Measurements from ENCODE around the gene ALK.

ALK gene

GRCh38 chr2:29525921-29526320, 395.5 kb downstream of the ALK start:
- DNase-seq = no peak

DNA sequence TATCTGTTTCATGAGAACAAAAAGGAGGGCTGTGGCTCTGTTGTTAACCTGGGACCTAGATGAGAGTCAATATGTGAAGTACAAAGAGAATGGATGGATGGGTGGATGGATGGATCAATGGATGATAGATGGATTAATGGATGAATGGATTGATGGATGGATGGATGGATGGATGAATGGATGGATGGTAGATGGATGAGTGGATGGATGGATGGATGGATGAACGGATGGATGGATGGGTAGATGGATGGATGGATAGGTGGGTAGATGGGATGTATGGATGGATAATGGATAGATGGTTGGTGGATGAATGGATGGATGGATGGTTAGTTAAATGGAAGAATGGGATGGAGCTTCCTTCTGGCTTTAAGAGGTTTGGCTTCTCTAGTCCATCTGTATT, 396.7 kb downstream of the ALK start:
- DNase-seq = no peak

- DNase-seq = no peak
Measured at GRCh38 chr2:29522951-29523669, 398.3 kb downstream of the ALK start.

DNA sequence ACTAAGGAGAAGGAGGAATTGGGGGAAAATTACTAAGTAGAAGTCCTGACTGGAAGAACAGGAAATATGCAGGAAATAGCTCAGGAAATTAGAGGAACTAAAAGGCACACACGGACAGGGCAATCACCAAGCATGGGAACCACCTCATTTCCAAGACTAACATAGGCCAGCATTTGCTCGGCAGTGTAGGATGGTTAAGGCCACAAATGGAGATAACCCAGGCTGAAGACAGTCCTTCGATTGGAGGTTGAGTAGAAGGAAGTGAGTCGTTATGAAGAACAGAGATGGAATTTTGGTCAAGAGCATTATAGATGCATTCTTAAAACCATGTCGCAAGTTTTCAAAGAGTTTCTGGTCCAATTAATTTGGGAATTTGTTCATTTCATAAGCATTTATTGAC, 401.4 kb downstream of the ALK start:
- no peak for DNase-seq

DNA sequence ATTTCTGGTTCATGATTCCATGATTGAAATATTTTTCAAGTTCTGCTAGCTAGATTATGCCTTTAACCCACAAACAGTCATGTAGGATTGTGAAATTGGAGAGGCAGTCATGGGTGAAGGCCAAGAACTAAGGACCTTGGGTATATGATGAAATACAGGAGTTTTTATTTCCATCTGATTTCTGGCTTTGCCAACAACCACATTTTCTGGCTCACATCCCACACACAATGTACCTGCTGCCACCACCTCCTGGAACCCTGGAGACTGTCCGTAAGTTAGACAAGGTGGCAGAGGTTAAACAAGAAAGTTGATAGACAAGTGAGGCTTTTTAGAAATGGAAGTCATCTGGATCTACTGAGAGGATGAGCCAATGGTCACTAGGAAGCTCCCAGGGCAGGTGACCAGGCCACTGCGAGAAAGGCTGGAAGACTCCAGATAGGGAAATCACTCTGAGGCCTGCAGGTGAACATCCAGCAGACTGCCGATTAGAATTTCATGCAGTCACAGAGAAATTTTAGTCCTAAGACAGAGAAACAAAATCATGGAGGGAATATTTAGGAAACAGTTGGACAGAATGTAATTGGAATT, 402.0 kb downstream of the ALK start:
- DNase-seq = no peak

- DNase-seq = no peak
Measured at GRCh38 chr2:29518646-29519337, 402.6 kb downstream of the ALK start.

GRCh38 chr2:29518010-29518409, 403.4 kb downstream of the ALK start:
- DNase-seq = no peak

GRCh38 chr2:29517413-29517812, 404.0 kb downstream of the ALK start:
- DNase-seq = no peak

- DNase-seq = no peak
Measured at GRCh38 chr2:29516767-29517166, 404.6 kb downstream of the ALK start.

- DNase-seq = no peak
Measured at GRCh38 chr2:29509878-29510277, 411.5 kb downstream of the ALK start.

DNA sequence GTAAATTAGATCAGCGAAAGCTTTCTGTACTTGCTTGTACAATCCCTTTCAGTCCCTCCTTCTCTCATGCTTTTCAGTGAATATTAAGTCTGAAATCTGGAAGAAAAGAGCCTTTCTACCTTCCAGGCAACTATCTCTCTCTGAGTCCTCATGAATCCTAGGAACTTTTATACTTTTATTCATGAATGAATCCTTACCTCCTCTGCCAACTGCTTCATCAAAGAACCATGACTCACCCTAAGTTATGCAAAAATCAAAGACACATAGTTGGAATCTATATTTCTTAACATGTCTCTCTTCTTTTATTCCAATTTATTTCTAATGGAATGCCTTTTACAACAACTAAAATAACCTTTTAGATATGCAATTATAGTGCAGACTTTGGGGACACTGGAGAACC, 412.0 kb downstream of the ALK start:
- DNase-seq = no peak

DNA sequence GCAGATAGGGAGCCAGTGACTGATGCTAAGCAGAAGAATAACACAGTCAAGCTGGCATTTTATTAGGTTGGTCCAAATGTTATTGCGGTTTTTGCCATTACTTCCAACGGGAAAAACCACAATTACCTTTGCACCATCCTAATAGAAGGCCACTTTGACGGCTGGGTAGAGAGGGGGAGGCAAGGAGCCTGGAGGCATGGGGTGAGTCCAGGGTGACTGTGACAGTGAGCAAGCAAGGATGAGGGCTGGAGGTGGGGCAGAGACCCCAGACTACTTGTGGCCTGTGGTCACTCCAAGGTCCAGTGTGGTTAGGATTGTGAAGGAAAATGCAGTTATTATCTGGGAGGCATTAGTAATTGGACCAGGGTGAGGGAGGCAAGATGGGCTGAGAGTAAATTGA, 416.6 kb downstream of the ALK start:
- DNase-seq = no peak

DNA sequence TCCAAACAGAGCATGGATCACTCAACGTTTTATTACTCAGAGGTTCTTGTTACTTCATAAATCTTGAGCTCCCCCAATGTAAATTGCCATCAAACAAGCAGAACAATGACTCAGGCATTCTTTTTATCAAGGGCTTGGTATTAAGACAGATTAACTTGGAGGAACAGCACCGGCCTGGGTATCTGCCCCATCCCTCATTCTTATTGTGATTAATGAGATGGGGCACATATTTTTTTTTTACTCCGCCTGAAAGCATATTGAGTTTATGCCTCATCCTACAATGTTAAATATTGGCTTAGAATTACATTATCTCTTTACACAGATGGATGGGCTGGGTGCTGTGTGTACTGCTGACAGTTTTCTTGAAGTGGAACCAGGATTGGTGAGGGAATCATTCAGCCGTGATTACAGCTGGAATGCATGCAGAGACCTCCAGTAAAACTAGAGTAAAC, 418.9 kb downstream of the ALK start:
- no peak for DNase-seq

GRCh38 chr2:29497375-29497774, 424.0 kb downstream of the ALK start:
- no peak for DNase-seq

DNA sequence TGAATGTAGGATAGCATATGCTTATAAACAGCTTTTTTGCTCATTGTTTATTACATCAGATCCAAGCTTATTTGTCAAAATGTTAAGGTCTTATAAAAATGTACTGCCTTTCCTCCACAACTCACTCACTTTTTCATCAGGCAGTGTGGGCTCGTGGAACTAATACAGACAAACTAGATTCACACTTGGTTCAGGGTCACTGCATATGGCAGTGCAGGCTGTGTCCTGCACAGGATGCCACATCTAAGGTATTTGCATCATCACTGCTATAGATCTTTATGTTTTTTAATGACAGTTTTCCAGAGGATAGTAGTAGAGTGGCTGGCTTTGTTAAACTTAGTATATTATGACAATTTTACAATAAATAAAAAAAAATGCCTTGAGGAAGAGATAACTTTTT, 425.2 kb downstream of the ALK start:
- no peak for DNase-seq

DNA sequence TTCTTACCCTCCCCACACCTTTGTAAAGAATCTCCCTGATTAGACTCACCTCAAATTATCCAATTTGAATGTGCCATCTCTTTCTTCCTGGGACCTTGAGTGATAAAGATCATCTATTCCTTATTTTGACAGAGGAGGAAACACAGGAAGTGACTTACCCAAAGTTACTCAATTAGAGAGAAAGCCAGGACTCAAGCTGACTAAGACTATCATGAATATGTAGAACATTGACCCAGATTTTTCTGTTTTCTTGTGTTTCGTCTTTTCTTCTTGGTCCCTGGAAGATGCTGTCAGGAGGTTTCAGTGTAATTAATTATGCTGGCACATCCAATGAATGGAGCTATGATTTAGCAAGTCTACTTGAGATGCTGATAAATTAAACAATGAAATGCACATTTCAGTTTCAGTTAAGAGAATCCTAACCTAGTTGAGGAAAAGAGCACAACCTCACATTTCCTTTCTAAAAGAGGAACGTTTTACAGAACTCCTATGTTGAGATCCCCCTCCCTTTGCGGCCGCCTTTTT, 425.8 kb downstream of the ALK start:
- no peak for DNase-seq

- DNase-seq = no peak
Measured at GRCh38 chr2:29495068-29495467, 426.3 kb downstream of the ALK start.

DNA sequence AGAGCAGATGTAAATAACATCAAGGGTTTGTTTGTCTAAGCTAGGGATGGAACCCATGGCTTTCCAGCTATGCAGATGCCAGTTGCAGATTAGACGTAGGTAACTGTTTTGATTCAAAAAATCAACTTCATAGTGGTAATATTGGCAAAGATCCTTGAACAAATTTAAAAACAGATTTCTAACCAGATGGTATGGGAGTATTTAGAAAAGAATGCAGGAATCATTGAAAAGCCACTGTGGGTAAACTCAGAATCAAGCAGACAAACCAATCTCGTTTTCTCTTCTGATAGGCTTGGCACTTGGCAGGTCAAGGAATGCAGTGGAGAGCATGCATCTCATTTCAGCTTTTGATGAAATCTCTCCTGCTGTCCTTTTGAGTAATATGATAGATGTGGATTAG, 428.7 kb downstream of the ALK start:
- no peak for DNase-seq

- DNase-seq = no peak
Measured at GRCh38 chr2:29490045-29490444, 431.3 kb downstream of the ALK start.

GRCh38 chr2:29489568-29489967, 431.8 kb downstream of the ALK start:
- no peak for DNase-seq

DNA sequence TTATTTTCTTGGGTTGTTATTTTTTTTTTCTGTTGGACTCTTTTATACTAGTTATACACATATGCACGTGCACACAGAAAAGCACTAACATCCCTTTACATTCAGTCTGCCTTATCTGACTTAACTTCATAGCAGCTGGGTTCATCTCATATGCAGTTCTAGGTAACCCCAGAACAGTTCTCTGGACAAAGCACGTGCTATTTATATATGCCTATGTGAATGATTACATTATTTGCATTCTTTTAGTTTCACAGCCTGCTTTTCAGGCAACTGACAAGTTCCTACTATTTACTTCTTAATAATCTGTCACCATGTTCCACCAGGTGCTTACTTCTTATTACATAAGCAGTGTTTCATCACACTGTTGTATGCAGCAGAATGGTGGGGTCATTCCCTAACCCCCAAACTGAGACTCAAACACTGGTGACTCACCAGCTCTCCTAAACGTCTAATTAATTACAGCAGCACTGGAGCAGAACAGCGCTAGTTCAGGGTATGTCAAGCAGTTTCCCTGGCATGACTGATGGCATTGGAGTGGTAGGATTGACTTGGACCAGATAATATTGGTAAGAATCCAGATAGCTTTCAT, 433.3 kb downstream of the ALK start:
- DNase-seq = no peak

GRCh38 chr2:29485631-29486030, 435.8 kb downstream of the ALK start:
- no peak for DNase-seq

DNA sequence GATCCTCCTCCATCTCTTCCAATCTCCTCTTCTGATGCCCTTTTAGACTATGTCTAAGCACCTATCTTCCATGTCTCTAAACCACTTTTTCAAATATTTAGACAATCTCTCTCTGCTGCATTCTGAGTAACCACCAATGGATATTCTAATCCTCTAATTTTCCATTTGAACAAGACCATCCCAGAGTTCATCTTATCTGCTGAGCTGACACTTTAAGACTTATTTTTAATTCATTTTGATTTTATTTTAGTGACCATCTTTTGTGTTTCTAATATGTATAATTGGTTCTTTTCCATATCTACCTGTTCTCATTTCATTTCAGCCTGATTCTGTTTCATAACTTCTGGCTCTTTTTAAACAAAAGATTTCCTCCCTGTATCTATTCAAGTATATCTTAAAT, 436.3 kb downstream of the ALK start:
- DNase-seq = no peak

- DNase-seq = no peak
Measured at GRCh38 chr2:29482867-29483266, 438.5 kb downstream of the ALK start.
